Stimulated activated CD4-positive, alpha-beta T cell treated with anti-CD3 and anti-CD28 coated beads, Interleukin-15, amount 100 ng/mL, for 48 hours (primary cell): ENCODE measurements around the gene PRKCE.
A peak's percentile ranks its signal among the peaks of the same experiment; 100 is the strongest.

ENCODE experiments used
- DNase-seq, 2 donors: peaks; one replicate each; pipeline ENCODE4 v3.0.0-alpha.2; 2020; ENCODE audit warnings: low read depth in 2 of 2

PRKCE gene

DNA sequence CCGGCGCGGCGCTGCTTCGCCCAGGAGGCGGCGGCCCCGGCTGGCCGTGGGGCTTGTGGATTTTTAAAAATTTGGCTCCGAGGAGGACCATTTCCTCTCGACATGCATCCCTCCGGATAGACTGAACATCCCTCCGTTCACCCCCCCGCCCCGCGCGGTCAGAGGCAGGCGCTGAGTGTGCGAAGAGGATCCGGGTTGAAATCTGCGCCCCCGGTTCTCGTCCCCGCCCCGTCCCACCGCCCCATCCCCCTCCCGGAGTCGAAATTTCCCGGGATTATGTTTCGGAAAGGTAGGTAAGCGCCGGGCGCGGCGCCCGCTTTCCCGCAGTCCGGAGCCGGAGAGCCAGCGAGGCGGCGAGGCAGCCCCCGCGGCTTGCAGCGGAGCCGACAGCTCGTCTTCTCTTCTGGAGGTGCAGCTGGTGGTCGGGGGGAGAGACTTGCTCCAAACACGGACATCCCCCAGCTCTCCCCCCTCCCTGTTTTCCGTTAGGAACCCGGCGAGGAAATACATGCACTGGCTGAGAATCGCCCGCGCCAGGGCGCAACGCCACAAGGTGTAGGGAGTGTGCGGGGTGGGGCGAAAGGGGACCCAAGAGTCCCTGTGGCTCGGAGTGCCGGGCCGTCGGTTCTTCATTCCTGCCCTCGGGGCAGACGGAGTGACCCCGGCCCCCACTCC, at the start of gene PRKCE:
Gene PRKCE, plus strand, starts transcription at position 261 of the 675 bp plus-strand sequence.
- peak in 1 of 2 donors; percentile 37 for DNase-seq

DNA sequence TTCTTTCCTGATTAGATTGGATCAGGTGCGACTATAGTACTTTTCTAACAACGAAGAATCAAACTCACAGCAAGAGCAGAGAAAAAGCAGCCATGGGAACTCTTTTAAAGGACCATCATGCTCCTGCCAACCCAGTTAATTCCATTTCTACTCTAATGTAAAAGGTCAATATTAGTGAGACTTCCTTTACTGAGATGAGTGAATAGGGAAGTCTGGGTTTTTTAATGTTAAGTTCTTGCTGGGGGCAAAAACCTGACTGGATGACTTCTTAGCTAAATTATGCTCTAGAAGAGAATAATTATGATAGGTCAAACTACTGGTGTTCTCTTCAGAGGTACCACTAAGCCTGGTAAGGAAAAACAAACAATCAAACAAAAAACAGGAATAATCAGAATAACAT, 48.9 kb upstream of the PRKCE start:
- DNase-seq = no peak

DNA sequence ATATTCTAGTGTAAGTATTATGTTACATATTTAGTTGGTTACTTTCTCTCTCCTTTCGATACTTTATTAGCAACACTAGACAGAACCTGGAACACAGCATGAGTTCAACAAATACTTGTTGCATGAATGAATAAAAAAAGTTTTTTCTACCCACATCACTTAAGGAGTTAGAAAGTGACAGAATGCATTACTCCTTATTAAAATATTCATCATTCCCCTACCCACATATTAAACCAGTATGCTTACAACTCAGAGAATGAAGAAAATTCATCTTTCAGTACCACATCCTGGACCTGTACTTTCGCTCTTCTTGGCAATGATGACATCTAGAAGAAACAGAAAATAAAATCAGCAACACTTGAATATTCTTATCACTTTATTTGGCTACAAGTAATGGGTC, 46.4 kb upstream of the PRKCE start:
- no peak for DNase-seq

DNA sequence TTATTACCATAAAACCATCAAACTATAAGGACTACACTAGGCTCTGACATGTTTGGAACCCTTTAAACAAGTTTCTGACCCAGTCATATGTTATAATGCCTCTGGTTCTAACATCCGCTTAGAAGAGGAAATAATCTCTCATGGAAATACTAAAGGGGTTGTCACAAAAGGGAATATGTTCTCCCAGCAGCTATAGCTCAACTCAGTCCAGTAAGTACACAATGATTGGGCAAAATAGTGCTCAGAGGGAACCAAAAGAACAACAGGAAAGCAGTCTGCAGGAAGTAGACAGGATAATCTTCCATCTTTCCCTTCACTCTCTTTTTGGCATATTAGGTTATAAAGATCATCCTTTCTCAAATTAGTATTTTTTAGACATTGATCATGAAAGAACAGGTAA, 44.7 kb upstream of the PRKCE start:
- no peak for DNase-seq

DNA sequence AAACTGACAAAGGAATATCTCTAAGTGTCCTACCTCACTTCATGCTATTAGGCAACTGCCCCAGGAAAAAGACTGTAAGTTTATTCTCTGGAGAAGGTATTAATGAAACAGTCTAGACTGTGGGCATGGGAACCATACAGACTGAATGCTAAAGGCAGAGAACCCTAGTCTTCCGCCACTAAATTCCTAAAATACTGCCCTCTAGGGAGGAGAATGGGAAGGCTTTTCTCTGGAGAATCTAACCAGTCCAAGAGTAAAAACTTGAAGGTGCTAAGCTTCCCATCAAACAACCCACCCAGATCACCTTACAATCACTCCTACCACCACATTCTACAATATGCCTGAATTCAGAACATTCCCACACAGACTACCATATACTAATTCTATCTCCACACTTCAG, 43.8 kb upstream of the PRKCE start:
- DNase-seq = no peak

DNA sequence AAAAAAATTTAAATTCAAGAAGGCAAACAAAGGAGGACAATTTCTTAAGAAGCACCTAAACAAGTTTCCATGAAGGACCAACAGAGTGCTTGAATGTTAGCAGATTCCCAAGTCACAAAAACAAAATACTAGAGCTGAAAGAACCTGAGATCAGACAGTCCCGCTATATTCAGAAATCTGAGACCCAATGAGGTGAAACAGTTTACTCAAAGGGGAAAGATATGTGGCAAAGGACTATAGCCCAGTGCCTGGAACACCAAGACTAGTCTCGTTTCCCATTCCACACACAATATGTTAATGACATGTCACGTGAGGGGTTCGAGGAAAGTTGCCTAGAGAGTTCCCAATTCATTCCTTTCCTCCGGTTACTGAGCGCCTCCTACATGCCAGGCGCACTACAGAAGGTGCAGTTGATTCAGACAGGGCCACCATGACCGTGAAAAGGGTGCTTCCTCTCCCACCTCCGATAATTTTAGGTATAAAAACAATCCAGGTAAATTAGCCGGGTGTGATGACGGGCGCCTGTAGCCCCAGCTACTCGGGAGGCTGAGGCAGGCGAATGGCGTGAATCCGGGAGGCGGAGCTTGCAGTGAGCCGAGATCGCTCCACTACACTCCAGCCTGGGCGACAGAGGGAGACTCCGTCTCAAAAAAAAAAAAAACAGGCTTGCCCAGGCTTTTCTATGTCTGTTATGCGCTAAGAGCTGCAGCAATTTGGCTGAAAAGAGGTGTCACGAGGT, 41.0 kb upstream of the PRKCE start:
- peak; percentile 7 to 10 for DNase-seq

DNA sequence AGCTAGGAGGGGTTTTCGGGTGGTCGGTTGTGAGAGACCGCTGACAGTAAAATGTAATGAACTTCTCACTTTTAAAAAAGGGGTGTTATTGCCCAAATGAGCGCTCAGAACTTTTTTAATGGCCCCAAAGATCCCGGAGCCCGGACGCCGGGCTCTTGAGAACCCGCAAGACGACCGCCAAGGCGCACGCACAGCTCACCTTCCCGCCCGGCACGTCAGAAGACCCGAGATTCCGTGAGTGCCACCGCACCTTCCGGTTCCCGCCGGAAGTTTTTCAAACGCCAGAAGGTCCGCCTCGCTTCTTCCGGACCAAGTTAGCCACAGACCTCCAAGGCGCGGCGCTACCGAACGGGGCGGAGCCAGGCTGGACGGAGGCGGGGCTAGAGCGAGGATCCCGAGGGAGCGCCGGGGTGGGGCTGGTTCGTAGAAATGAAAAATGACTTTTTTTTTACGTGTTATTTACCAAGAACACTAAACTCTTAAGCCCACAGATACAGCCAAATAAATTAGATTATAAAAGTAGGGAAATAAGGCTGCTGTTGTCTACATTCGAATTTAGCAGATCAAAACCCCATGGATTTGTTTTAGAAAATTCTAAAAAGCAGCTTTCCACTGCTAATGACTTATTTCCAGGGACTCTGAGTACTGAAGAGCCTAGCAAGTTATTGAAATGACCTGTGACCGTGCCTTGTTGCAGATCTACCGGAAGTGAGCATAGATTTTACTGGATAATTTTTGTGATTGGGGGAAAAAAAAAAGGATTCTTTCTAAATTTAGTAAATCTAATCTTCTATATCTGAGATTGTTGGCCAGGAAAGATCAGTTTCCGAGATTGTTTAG, 40.2 kb upstream of the PRKCE start, which contains the start of gene SRBD1:
Gene SRBD1, minus strand, starts transcription at position 248 of the 840 bp plus-strand sequence. CDS start 5,826 bp downstream, outside the sequence.
- peak; percentile 89 to 93 for DNase-seq

DNA sequence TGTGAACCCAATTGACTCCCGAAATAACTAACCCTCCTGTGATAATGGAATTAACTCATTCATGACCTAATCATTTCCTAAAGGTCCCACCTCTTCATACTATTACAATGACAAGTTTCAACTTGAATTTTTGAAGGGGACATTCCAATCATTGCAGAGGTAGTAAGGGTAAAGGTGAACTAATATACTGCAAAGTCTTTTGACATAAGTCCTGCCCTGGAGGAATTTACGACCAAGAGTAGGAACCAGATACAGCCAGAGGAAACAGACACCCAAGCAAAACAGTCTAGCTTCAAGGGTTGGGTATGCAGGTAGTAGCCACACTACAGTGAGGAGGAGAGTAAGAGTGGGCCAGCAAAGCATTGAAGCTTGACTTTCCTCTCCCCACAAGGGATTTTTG, 39.2 kb upstream of the PRKCE start:
- DNase-seq = no peak

DNA sequence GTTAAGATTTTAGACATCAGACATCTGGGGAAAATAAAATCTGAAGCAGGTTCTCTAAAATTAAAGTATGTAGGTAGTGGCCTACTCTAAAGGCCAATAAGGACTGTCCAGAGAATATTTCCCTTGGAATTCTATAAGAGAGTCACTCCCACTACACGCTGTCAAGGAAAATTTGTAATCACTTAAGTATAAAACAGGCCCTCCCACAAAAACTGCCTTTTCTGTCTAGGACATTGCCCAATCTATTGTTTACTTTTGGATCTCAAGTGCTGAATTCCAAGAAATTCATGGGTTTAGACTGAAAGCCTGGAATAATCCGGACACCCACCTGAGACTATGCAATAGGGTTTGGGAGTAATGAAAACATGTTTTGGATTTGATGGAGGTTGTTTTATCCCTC, 38.7 kb upstream of the PRKCE start:
- no peak for DNase-seq

DNA sequence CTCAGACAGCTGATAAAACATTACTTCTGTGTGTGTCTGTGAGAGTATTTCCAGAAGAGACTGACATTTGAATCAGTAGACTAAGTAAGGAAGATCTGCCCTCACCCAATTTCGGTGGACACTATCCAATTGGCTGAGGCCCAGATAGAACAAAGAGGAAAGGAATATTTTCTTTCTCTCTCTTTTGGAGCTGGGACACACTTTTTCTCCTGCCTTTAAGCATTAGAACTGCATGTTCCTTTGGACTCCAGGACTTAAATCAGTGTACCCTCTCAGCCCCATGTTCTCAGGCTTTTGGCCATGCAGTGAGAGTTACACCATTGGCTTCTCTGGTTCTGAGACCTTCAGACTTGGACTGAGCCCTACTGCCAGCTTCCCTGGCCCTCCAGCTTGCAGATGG, 37.1 kb upstream of the PRKCE start:
- DNase-seq = no peak

DNA sequence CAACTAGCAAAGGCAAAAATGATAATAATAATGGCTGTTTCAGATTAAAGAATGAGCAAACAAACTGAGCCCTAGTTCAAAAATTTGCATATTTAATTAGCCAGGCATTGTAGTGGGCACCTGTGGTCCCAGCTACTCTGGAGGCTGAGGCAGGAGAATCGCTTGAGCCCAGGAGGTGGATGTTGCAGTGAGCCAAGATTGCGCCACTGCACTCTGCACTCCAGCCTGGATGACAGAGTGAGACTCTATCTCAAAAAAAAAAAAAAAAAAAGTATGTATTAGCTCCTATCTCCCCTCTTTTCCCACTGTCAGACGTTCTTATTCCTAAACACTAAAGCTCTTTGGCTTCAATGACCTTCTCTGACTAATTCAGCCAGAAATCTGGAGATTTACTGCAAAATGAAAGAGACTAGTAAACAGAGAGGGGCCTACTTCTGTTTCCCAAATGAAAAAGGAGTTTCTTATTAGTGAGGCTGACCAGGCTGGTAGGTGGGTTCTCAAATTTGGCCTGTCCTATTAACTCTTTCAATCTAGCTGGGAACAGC, 36.5 kb upstream of the PRKCE start:
- DNase-seq = no peak

DNA sequence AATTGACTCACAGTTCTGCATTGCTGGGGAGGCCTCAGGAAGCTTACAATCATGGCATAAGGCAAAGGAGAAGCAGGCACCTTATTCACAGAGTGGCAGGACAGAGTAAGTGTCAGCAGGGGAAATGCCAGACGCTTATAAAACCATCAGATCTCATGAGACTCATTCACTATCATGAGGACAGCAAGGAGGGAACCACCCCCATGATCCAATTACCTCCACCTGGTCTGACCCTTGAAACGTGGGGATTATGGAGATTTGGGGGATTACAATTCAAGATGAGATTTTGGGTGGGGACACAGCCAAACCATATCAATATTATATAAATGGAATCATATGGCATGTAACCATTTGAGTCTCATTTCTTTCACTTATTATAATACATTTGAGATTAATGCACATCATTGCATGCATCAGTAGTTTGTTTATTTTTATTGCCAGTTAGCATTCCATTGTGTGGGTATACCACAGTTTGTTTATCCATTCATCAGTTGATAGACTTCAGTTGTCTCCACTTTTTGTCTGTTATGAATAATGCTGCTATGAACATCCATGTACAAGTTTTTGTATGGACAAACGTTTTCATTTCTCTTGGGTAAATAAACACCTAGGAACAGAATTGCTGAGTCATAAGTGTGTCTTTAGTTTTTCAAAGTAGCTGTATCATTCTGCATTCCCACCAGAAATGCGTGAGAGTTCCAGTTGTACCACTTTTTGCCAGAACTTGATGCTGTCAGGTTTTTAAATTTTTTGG, 34.6 kb upstream of the PRKCE start:
- DNase-seq = no peak

DNA sequence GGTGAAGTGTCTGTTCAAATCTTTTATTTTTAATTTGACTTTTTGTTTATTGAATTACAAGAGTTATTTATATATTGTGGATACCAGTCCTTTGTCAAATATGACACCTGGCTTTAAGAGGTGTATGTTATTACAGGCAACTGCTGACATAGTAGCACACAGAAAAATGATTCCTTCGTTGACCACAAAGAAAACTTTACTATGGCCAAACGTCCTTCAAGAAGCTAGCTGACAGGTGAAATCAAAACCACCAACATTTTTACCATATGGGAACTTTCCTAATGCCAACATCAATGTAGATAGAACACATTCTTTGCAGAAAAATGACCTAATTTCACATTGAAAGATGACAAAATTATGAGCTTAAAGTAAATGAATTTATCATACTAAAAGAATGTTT, 34.0 kb upstream of the PRKCE start:
- no peak for DNase-seq

DNA sequence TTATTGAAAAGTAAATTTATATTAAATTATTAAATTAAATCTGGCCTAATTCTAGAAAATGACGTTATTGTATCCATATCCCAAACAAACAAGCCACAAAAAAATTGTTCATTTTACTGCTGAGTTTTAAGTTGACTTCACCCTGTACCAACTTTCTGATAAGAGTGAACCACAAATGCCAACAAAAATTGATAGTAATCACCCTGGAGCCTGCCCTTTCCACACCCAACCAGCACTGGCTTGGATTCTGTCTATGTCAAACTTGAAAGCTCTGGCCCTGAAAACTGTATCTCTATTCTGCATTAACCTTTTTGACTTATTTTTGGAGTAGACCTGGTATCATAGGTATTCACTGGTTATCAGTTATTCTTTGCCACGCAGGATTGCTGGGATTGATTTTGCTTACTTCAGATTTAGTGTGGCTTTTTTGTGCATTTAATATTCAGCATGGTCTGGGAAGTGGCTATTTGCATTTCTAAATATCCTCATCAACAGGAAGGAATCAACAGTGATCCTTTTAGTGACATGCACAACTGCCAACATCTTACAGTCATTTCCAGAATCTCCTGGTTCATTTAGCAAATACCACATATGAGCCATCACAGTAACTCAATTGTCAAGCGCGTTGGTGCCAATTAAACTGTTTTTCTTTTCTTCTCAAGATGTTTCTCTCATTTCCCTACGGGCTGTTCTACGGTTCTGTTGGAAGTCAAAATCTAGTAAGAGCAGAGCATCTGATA, 29.0 kb upstream of the PRKCE start:
- no peak for DNase-seq

DNA sequence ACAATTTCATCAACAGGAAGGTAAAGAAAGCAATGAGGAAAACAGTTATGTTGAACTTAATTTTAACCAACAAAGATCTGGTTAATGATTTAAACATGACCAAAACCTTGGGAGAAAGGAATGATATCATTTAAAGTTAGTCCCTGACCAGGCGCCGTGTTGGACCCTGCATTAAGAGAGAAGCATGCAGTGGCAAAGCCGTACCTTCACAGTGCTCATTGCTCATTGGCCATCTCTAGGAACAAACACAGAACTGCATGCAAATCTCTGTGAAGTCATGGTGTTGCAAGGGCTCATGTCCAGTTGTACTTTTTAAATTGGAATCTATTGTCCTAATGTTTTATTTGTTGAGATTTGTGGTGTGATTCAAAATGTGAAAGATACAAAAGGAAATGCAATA, 28.4 kb upstream of the PRKCE start:
- DNase-seq = no peak

DNA sequence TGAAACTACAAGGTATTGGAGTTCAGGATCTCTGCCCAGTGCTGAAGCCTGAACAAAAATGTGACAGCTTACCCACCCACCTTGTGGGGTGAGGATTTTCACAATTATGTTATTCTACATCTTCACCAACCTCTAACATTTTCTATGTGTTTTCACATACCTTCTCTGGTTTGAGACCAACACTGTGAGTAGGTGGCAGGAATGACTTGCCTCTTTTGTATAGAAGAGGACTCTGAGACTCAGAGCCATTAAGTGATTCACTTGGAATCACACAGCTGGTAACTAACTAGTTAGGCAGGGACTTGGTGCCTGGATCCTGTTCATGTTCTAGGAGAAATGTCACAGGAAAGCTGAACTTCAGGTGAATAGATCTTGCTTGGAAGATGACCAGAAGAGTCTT, 25.7 kb upstream of the PRKCE start:
- DNase-seq = no peak

DNA sequence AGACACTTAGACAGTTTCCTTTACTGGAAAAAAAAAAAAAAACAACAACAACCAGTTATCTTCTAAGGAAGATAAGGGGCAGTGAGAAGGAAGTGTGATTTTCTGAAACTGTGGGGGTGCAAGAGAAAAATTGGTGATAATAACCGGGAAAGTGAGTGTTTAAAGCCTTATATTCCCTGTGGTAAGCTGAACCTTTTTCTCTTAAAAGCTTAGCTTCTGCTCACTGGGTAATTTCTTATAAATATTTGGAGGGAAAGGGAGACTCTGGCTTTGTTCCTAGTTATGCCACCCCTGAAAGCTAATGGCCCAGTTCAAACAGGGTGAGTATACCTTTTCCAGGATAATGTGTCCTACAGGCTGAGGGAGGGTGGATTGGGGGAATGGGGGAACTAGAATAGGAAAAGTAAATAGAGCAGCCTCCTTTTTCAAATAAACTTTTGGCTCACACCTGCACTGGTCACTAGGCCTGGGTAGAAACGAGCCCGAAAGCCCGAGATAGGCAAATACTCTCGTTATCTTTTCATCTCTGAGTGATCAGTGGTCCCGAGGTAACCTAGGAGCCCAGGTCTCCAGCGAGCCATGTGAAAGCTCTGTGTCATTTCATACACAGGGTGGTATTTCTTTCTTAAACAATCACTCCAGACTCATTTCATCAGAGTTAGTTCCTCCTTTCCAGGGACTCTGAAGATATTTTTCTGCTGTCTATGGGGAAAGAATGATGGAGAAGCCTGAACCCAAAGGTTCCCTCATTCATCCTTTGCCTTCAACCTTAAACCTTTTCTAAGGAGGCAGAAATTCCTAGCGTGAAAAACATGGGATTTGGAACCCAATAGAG, 24.9 kb upstream of the PRKCE start:
- DNase-seq = no peak

DNA sequence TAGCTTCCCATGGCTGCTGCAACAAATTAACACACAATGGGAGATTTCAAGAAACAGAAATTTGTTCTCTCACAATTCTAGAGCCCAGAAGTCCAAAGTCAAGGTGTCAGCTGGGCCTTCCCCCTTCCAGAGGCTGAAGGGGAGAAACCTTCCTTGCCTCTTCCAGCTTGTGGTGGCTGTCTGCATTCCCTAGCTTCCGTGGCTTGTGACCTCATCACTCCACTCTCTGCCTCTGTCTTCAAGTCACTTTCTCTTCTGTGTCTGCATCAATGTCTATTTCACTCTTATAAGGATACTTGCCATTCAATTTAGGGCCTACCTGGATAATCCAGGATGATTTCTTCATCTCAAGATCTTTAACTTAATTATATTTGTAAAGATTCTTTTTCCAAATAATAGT, 23.6 kb upstream of the PRKCE start:
- DNase-seq = no peak

DNA sequence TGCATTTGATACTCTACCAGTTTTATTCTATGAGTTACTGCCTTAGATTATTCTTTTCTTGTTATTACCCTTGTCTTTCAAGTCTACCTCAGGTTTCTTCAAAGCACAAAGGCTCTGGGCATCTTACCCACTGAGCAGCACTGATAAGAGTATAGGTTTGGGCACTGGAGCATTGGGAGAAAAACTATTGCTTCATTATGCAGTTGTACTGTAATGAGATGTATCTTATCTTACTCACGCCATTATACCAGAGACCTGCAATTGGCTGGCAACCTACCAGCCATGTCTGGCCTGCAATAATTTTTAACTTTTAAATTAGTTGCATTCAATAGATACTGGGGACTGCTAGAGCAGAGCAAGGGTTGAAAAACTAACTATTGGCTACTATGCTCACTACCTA, 21.5 kb upstream of the PRKCE start:
- DNase-seq = no peak

DNA sequence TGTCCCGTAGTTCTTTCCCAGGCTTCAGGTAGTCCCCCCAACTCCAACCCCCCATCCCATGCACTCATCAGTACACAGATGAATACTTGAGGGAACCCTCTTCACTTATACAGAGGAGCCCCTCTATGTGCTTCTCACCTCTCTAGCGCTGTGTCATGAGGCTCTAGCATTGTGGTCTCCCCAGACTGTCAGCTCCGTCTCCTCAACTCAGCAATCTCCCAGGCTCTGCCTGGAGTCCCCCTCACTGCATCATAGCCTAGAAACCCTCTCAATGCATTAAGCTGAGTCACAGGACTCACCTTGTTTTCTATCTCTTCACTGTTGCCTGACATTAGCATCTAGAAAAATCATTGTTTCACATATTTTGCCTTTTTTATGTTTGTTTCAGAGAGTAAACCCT, 20.2 kb upstream of the PRKCE start:
- DNase-seq = no peak
